Mesodermal cell (in vitro differentiated cells): ENCODE results near the gene MED13L.

Source experiments
- H3K27ac ChIP-seq: 2 replicates; pipeline ENCODE4 v1.7.0; 2013; ENCODE audit warnings: mild to moderate bottlenecking, low read depth, low read length, moderate library complexity; ENCODE audit not compliant: severe bottlenecking
- H3K36me3 ChIP-seq: 2 replicates; pipeline ENCODE4 v1.7.1; 2013; ENCODE audit warnings: mild to moderate bottlenecking, low read length, moderate library complexity; ENCODE audit not compliant: control insufficient read depth, insufficient read depth
- H3K4me1 ChIP-seq: one replicate; pipeline ENCODE4 v1.7.1; 2013; ENCODE audit warnings: mild to moderate bottlenecking, low read length; ENCODE audit not compliant: insufficient read depth, control insufficient read depth, poor library complexity, severe bottlenecking
- H3K4me3 ChIP-seq: 2 replicates; pipeline ENCODE4 v1.7.0; 2013; ENCODE audit warnings: low read length, control low read depth, mild to moderate bottlenecking; ENCODE audit not compliant: insufficient read depth, poor library complexity, severe bottlenecking; ENCODE audit errors: extremely low read depth
- H3K9me3 ChIP-seq: 2 replicates; pipeline ENCODE4 v1.7.1; 2013; ENCODE audit warnings: mild to moderate bottlenecking, low read length, moderate library complexity; ENCODE audit not compliant: control insufficient read depth
- WGBS, 2 experiments: methylation state at CpG; one replicate each; pipeline ENCODE4 v1.1.5; 2013; ENCODE audit warnings: missing lambda C conversion rate in 2 of 2; ENCODE audit not compliant: insufficient coverage in 2 of 2; 5-methylcytosine and 5-hydroxymethylcytosine counted together

Gene MED13L

DNA sequence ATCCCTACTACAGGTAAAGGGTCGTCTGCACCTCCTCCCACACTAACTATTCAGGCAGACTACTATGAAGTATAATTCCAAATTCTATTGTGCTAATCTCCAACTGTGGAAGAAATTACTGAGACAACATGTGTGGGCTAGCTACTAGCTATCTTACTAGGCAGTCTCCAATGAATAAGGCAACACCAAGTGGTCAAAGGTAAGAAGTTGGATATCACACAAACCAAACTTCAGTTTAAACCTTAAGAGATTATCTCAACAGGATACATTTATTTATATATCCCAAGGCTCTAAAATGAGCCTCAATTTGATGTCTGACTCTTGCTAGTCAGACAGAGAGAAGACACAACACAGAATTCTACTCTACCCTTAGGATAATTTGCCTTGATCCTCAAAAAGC is 14.1 kb downstream of the MED13L start:
- H3K4me1 ChIP-seq = peaks cover 29% of the 10 kb centered on the region
- no peaks in the 10 kb centered on the region for H3K9me3 ChIP-seq
- H3K27ac ChIP-seq = no peak overlapping the region
- no peak overlapping the region for H3K4me3 ChIP-seq
- no CpG with 5 or more reads among the region's 1 CpG for WGBS, 2 experiments
- no peaks in the 10 kb centered on the region for H3K36me3 ChIP-seq

DNA sequence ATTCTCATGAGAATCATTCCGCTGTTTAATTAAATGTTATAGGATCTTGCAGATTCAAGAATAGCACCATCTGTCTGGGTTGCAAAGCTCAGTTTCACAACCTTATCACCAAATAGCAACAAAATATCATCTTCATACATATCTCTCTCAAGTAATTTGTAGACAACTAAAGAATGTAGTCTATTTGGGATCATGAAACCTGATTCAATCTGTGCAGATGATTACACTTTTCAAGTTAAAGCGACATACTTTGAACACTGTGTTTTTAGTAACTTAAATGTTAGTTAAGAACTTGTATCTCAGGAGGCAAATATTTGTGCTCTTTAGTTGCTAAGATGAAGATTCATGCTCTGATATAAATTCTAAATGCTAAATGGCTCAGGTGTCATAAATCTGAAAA is 14.8 kb downstream of the MED13L start:
- Histone ChIP-seq H3K36me3 (no peaks in the 10 kb centered on the region), H3K4me3 (no peak overlapping the region), H3K27ac (no peak overlapping the region), H3K9me3 (no peaks in the 10 kb centered on the region), H3K4me1 (peaks cover 30% of the 10 kb centered on the region)
- WGBS, 2 experiments = 89% methylated on average over 1 of the region's 2 CpGs; no CpG with 5 or more reads in 1 of the 2 experiments

DNA sequence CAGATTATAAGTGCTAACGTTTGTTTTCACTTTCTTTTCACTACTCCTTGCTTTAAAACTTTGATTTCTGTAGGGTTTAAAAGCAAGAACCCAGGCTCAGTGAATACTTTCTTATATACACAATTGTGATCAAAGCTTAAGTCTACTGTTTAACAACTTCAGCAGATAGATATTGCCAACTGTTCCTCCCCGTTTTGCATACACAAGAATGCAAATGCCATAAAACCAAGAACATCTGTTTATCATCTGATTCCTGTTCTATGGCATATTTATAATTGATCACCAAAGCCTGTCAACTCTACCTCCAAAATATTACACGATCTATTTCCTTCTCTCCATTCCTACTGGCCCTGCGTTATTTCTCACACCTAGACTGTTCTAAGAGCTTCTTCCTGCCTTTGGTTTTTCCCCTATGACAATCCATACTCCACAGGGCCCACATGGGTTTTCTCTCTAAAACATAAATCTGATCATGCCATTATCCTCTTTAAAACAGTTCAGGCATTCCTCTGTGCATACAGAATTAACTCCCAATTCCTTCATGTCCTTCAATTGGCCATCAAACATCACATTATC is 15.9 kb downstream of the MED13L start:
- Histone ChIP-seq H3K27ac (no peak overlapping the region), H3K4me3 (no peak overlapping the region), H3K9me3 (no peaks in the 10 kb centered on the region), H3K36me3 (no peaks in the 10 kb centered on the region), H3K4me1 (peaks cover 20% of the 10 kb centered on the region)
- 80 to 91% methylated on average over 2 to 4 of the region's 4 CpGs for WGBS, 2 experiments

DNA sequence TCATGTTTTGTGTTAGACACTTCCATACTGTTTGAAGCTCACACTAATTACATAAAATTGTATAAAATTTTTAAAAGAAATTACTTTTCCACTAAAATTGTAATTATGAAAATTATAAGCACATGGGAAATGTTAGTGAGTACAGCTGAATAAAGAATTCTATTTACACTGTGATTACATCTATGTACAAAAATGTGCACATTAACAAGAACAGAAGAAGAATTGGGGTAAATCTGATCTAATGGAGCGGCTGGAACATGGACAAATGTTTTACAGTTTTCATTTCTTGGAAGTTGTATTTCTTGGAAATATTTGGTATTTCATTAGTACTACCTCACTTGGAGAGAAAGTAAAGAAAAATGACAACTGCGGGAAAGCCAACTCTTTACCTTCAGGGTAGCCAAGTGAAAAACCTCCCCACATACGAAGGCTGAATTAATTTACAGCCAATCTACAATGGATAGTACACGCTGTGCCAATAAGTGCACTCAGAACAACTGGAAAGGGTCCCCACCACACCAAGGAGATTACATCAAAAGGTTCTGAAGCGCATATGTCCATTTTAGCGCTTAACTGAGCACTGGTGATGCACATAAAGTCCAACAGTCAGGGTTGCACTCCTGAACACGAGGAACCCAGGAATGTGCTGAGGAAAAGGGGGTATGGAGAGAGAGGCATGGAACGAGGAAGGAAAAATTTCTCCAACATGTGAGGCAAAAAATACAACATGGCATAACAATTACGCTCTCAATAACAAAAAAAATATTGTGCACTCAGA is 17.5 kb downstream of the MED13L start:
- Histone ChIP-seq H3K27ac (no peak overlapping the region), H3K36me3 (no peaks in the 10 kb centered on the region), H3K4me1 (peaks cover 12% of the 10 kb centered on the region), H3K9me3 (no peaks in the 10 kb centered on the region), H3K4me3 (no peak overlapping the region)
- 96 to 97% methylated on average over 4 to 5 of the region's 9 CpGs for WGBS, 2 experiments

DNA sequence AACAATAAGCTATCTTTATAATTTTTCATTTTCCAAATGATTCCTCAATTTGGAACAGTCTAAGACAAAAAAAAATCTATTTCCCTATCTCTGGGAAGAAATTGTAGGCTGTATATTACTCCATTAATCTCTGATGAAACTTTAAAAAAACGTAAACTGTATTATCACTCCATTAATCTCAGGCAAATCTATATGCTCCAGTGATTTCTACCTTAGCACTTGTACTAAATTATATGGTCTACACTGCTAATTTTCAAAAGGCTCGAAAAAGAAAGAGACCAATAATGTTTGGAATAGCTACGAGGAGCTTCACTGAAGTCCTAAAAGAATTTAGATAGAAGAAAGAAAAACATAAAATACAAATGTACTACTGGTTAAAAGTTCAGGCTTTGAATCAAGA is 19.7 kb downstream of the MED13L start:
- Histone ChIP-seq H3K4me1 (peaks cover 7% of the 10 kb centered on the region), H3K36me3 (no peaks in the 10 kb centered on the region), H3K9me3 (no peaks in the 10 kb centered on the region), H3K4me3 (no peak overlapping the region), H3K27ac (no peak overlapping the region)
- 100% methylated on average over 1 of the region's 3 CpGs; no CpG with 5 or more reads in 1 of the 2 experiments for WGBS, 2 experiments

DNA sequence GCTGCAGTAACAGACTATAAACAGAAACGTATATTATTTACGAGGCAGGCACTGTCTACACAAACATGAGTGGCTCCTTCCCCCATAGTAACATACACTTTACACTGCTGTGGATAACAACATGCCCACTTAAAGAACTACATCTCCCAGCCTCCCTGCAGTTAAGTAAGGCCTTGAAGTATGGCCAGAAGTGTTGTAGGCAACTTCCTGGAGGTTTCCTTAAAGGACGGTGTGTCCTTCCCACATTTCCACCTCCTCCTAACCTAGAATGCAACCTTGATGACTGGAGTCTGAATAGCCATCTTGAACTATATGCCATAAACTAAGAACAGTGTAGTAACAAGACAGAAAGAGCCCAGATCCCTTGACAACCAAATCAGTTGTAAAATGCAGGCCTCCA is 20.3 kb downstream of the MED13L start:
- no peak overlapping the region for H3K4me3 ChIP-seq
- WGBS, 2 experiments = 83 to 92% methylated on average over 2 to 3 of the region's 3 CpGs

DNA sequence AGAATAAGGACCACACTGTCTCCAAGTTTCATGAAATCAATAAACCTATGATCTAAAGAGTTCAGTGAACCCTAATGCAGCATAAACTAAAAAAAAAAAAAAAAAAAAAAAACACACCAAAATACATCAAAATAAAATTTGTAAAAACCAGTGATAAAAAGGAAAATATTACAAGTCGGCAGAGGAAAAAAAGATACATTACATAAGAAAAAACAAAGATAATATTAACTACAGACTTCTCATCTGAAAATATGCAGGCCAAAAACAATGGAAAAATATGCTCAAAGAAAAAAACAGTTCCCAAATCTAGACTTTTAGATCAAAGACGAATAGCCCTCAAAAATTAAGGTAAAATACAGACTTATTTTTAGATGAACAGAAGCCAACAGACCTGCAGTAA is 27.6 kb downstream of the MED13L start:
- peaks cover 14% of the 10 kb centered on the region for H3K4me1 ChIP-seq
- no peaks in the 10 kb centered on the region for H3K9me3 ChIP-seq
- no peak overlapping the region for H3K4me3 ChIP-seq
- whole genome bisulfite sequencing, 2 experiments = no CpG with 5 or more reads among the region's 2 CpGs
- H3K27ac ChIP-seq = no peak overlapping the region
- H3K36me3 ChIP-seq = no peaks in the 10 kb centered on the region

More for the DNA sequence above, 20.3 kb downstream of the MED13L start:
- Histone ChIP-seq H3K27ac (peak overlapping the region; percentile 42), H3K4me1 (peaks cover 7% of the 10 kb centered on the region), H3K36me3 (no peaks in the 10 kb centered on the region), H3K9me3 (no peaks in the 10 kb centered on the region)

DNA sequence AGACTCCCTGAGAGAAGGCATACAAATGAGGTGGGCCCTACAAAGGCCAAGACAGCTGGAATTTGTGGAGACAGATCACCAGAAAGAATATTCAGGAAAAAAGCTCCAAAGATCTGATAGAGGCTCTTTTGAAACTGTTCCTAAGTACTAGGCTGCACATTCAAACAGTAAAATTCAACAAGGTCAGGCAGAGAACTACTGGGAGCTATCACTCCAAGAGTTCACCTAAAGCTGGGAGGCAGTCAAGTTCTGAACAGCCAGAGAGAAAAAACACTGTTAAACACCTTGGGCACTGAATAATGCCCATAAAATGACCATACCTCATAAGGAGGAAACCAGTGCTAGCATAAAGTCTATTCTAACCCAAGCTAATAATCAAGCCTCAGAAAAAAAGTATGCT is 28.6 kb downstream of the MED13L start:
- Histone ChIP-seq H3K27ac (no peak overlapping the region), H3K36me3 (no peaks in the 10 kb centered on the region), H3K4me1 (peaks cover 23% of the 10 kb centered on the region), H3K9me3 (no peaks in the 10 kb centered on the region), H3K4me3 (no peak overlapping the region)

DNA sequence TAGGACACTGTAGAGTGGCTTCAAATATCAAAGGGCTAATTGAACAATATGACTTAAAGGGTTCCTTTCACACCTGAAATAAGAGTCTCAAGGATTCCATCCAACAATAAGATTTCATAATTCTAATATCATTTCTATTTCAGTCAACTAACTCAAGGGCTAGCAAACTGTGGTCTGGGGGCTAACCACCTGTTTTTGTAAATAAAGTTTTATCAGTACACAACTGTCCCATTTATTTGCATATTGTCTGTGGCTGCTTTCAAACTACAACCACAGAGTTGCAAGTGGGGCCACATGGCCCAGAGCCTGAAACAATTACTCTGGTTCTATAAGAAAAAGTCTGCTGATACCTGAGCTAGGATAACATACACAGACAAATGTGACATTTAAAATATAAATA is 29.1 kb downstream of the MED13L start:
- Histone ChIP-seq H3K36me3 (no peaks in the 10 kb centered on the region), H3K27ac (no peak overlapping the region), H3K9me3 (no peaks in the 10 kb centered on the region), H3K4me1 (peaks cover 23% of the 10 kb centered on the region), H3K4me3 (no peak overlapping the region)

DNA sequence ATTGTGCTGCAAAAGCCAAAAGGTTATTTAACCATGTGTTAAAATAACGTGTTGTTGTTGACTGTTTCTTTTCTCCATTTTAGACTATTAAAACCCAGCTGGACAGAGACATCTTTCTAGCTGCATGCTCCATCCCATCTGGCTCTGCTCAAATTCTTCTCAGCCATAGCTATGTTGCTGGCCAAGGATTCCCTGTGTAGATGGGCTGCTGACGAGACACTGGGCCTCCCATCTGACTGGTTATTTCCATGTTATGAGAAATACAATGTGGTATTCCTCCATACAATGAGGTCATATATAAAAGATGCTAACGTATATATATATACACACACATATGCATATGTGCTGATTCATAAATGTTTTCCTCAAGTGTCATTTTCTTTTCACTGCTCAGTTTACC is 30.1 kb downstream of the MED13L start:
- H3K9me3 ChIP-seq = no peaks in the 10 kb centered on the region
- no peak overlapping the region for H3K27ac ChIP-seq
- WGBS, 2 experiments = 60% methylated on average over 1 of the region's 3 CpGs; no CpG with 5 or more reads in 1 of the 2 experiments
- no peaks in the 10 kb centered on the region for H3K36me3 ChIP-seq
- no peak overlapping the region for H3K4me3 ChIP-seq
- H3K4me1 ChIP-seq = peaks cover 23% of the 10 kb centered on the region

DNA sequence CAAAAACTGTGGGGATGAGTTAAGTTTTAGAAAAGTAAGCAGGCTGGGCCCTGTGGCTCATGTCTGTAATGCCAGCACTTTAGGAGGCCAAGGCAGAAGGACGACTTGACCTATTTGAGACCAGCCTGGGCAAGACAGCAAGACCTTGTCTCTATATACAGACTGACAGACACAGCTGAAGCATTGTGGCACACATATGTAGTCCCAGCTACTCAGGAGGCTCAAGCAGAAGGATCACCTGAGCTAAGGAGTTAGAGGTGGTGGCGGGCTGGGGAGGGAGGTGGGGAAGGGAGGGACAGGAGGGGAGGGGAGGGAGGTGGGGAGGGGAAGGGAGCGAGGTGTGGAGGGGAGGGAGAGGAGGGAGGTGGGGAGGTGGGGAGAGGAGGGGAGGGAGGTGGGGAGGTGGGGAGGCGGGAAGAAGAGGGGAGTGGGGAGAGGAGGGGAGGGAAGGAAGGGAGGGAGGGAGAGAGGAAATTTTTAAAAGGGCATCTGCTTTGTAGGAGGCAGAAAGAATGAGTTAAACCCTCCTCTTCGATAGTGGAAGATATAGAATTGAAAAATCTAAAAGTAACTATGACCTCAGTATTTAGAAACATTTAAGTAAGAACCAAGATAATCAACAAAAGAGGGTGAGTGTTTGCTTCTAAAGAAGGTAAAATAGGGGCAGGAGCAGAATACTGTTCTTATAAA is 30.9 kb downstream of the MED13L start:
- Histone ChIP-seq H3K36me3 (no peaks in the 10 kb centered on the region), H3K4me3 (no peak overlapping the region), H3K9me3 (no peaks in the 10 kb centered on the region), H3K4me1 (peaks cover 23% of the 10 kb centered on the region), H3K27ac (no peak overlapping the region)
- WGBS, 2 experiments = 50 to 75% methylated on average over 1 to 2 of the region's 5 CpGs
